ENCODE results near the gene ATG3.

Gene ATG3

GRCh38 chr3:112561734-112562529 is at the start of gene ATG3, which contains the start of gene SLC35A5:
TSS of gene ATG3 (minus strand) at chr3:112561962. CDS start at chr3:112561528, 434 bp downstream.
TSS of gene SLC35A5 (plus strand) at chr3:112562045. CDS start at chr3:112563404, 1,359 bp downstream.
- H3K27ac ChIP-seq = peak within 1 kb of the TSS; percentile 95
- TF ChIP-seq ZFX (IDR thresholded peaks at IDR 0.05; ENCODE audit: borderline replicate concordance) (no peak), CTCF (IDR thresholded peaks at IDR 0.05) (no peak)

- TF ChIP-seq ZFX (IDR thresholded peaks at IDR 0.05; ENCODE audit: borderline replicate concordance) = no peak
- no peak overlapping the region for H3K27ac ChIP-seq
Observed at GRCh38 chr3:112610121-112610520, 48.4 kb upstream of the ATG3 start.

- TF ChIP-seq CTCF (IDR thresholded peaks at IDR 0.05) (no peak), ZFX (IDR thresholded peaks at IDR 0.05; ENCODE audit: borderline replicate concordance) (no peak)
Observed at GRCh38 chr3:112607863-112608262, 46.1 kb upstream of the ATG3 start.

GRCh38 chr3:112606098-112606497 is 44.3 kb upstream of the ATG3 start:
- H3K27ac ChIP-seq = no peak overlapping the region
- TF ChIP-seq ZFX (IDR thresholded peaks at IDR 0.05; ENCODE audit: borderline replicate concordance) (no peak), CTCF (IDR thresholded peaks at IDR 0.05) (no peak)

More at GRCh38 chr3:112607863-112608262, 46.1 kb upstream of the ATG3 start:
- H3K27ac ChIP-seq = no peak overlapping the region

- TF ChIP-seq CTCF (IDR thresholded peaks at IDR 0.05) (no peak), ZFX (IDR thresholded peaks at IDR 0.05; ENCODE audit: borderline replicate concordance) (no peak)
- no peak overlapping the region for H3K27ac ChIP-seq
Observed at GRCh38 chr3:112605285-112605684, 43.5 kb upstream of the ATG3 start.

GRCh38 chr3:112604536-112604935 is 42.8 kb upstream of the ATG3 start:
- no peak for TF ChIP-seq CTCF (IDR thresholded peaks at IDR 0.05)
- TF ChIP-seq ZFX (IDR thresholded peaks at IDR 0.05; ENCODE audit: borderline replicate concordance) = no peak
- no peak overlapping the region for H3K27ac ChIP-seq

- H3K27ac ChIP-seq = no peak overlapping the region
- TF ChIP-seq ZFX (IDR thresholded peaks at IDR 0.05; ENCODE audit: borderline replicate concordance) (no peak), CTCF (IDR thresholded peaks at IDR 0.05) (no peak)
Observed at GRCh38 chr3:112602217-112602838, 40.6 kb upstream of the ATG3 start.
